GM12878 (cell line): ENCODE data around the gene DGKI. TPM values are rescaled to one million over a fixed set of nuclear protein-coding genes. Genes with fewer than 3 reads are reported as not detected.

Experiments used
- CEBPB ChIP-seq, 2 experiments: fragments of 150-350 bp in 1 of 2; IDR thresholded peaks; 2 replicates each; pipeline ENCODE4 v1.6.1; 2012 to 2014; ENCODE audit warnings: low read depth in 2 of 2, low read length in 2 of 2, borderline replicate concordance in 1 of 2, inconsistent platforms in 1 of 2
- CHD2 ChIP-seq: IDR thresholded peaks from 2 replicates; pipeline ENCODE4 v1.6.1; 2011; ENCODE audit warnings: low read depth, low read length, improper control_type of control experiment, borderline replicate concordance
- FOXM1 ChIP-seq: IDR thresholded peaks from 2 replicates; pipeline ENCODE4 v1.6.1; 2012; ENCODE audit warnings: low read depth, mild to moderate bottlenecking, inconsistent platforms, low read length, moderate library complexity
- HDAC2 ChIP-seq: fragments of 200-600 bp; sonication (generic); IDR thresholded peaks from 2 replicates; pipeline ENCODE4 v1.6.1; 2017
- HDAC6 ChIP-seq: fragments of 200-600 bp; sonication (generic); IDR thresholded peaks from one replicate; pipeline ENCODE4 v1.8.0; 2017; ENCODE audit warnings: antibody characterized with exemption; ENCODE audit not compliant: unreplicated experiment
- MLLT1 ChIP-seq: fragments of 450-650 bp; IDR thresholded peaks from 2 replicates; pipeline ENCODE4 v1.6.1; 2016; ENCODE audit warnings: mild to moderate bottlenecking
- POLR2A ChIP-seq: IDR thresholded peaks from 2 replicates; pipeline ENCODE4 v1.6.1; 2011; ENCODE audit warnings: low read depth, mild to moderate bottlenecking, low read length
- RB1 ChIP-seq: fragments of 450-650 bp; formaldehyde crosslinking; IDR thresholded peaks from 2 replicates; pipeline ENCODE4 v1.6.1; 2017; ENCODE audit warnings: mild to moderate bottlenecking, borderline replicate concordance
- RBBP5 ChIP-seq: fragments of 200-600 bp; sonication (generic); conservative IDR thresholded peaks from 2 replicates; pipeline ENCODE4 v1.6.1; 2016
- RELA ChIP-seq: fragments of 450-650 bp; IDR thresholded peaks from 2 replicates; pipeline ENCODE4 v1.8.0; 2014; ENCODE audit warnings: borderline replicate concordance; ENCODE audit not compliant: partially characterized antibody
- SRF ChIP-seq, 2 experiments: IDR thresholded peaks; 2 replicates each; pipeline ENCODE4 v1.6.1; 2011; ENCODE audit warnings: low read depth in 2 of 2, low read length in 2 of 2, mild to moderate bottlenecking in 1 of 2, moderate library complexity in 1 of 2
- TAF1 ChIP-seq: IDR thresholded peaks from 2 replicates; pipeline ENCODE4 v1.6.1; 2011; ENCODE audit warnings: mild to moderate bottlenecking, low read depth, low read length, borderline replicate concordance
- TBL1XR1 ChIP-seq: IDR thresholded peaks from 2 replicates; pipeline ENCODE4 v1.6.1; 2012; ENCODE audit warnings: low read depth, low read length, improper control_type of control experiment
- polyA plus RNA-seq, 11 experiments: library from polyadenylated mRNA; depleted of rRNA in 4 of 11; unstranded in 6 of 11; stranded (reverse) in 5 of 11; fragments of >200 nt; fragmentation: Nextera tagmentation in 4 of 11; fragmentation: Illumina TruSeq in 1 of 11; extraction: Ambion mirVana in 4 of 11; extraction: Trizol in 1 of 11; gene quantifications; 1 replicate in 1 of 11; 2 replicates in 10 of 11; pipeline versions ENCODE4 v1.2.1 to v1.2.3, GENCODE V29; 2011 to 2016; ENCODE audit warnings: inconsistent platforms in 2 of 11, missing spikeins in 2 of 11, low read depth in 1 of 11
- total RNA-seq, 4 experiments: library from RNA; depleted of rRNA in 3 of 4; stranded (reverse); fragments of >200 nt in 3 of 4; fragmentation: Illumina TruSeq in 1 of 4; extraction: Trizol in 1 of 4; gene quantifications; 2 replicates each; pipeline versions ENCODE4 v1.2.1 to v1.2.3, GENCODE V29; 2013 to 2021
- TF ChIP-seq, protein P1 (sequence below): fragments of 450-650 bp; IDR thresholded peaks from 2 replicates; pipeline ENCODE4 v1.6.1; 2017; ENCODE audit warnings: mild to moderate bottlenecking, moderate library complexity
- TF ChIP-seq, protein P2 (sequence below): fragments of 150-350 bp; IDR thresholded peaks from 2 replicates; pipeline ENCODE4 v1.6.1; 2016; ENCODE audit warnings: low read depth, low read length
- TF ChIP-seq, protein P3 (sequence below): fragments of 450-650 bp; formaldehyde crosslinking; IDR thresholded peaks from 2 replicates; pipeline ENCODE4 v1.5.0; 2022; ENCODE audit warnings: mild to moderate bottlenecking, missing genetic modification characterization

The DGKI gene
- total and polyA plus RNA-seq, 10 of the 15 experiments (the other 5 are each of a cell fraction or from before 2014, with no cell fraction given): 10.4 to 37.1 (median 22.1) TPM

DNA sequence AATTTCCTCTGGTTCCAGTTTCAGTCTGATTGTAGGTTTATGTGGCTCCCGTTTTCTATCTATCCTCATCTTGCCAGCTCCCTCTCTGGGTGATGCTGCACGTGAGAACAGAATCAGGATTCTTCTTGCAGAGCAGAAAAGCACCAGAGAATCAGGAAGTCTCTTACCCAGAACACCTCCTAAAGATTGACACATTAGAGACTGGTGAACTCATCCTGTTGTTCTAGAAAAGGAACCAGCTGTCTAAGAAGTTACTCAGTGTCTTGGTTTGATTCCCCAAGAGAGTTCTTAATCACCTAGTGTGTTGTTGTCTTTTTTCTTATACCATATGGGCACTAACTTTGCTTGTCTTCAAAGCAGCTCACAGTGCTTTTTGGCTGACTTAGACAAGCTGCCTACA is 152.4 kb downstream of the DGKI start (continued):
- TF ChIP-seq, protein P1, sequence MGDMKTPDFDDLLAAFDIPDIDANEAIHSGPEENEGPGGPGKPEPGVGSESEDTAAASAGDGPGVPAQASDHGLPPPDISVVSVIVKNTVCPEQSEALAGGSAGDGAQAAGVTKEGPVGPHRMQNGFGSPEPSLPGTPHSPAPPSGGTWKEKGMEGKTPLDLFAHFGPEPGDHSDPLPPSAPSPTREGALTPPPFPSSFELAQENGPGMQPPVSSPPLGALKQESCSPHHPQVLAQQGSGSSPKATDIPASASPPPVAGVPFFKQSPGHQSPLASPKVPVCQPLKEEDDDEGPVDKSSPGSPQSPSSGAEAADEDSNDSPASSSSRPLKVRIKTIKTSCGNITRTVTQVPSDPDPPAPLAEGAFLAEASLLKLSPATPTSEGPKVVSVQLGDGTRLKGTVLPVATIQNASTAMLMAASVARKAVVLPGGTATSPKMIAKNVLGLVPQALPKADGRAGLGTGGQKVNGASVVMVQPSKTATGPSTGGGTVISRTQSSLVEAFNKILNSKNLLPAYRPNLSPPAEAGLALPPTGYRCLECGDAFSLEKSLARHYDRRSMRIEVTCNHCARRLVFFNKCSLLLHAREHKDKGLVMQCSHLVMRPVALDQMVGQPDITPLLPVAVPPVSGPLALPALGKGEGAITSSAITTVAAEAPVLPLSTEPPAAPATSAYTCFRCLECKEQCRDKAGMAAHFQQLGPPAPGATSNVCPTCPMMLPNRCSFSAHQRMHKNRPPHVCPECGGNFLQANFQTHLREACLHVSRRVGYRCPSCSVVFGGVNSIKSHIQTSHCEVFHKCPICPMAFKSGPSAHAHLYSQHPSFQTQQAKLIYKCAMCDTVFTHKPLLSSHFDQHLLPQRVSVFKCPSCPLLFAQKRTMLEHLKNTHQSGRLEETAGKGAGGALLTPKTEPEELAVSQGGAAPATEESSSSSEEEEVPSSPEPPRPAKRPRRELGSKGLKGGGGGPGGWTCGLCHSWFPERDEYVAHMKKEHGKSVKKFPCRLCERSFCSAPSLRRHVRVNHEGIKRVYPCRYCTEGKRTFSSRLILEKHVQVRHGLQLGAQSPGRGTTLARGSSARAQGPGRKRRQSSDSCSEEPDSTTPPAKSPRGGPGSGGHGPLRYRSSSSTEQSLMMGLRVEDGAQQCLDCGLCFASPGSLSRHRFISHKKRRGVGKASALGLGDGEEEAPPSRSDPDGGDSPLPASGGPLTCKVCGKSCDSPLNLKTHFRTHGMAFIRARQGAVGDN: no peak; the same call in 1 of the 2 replicates
- no peak; the same call in 1 of the 2 replicates for TF ChIP-seq FOXM1
- no peak for TF ChIP-seq HDAC2
- TF ChIP-seq POLR2A: no peak
- TF ChIP-seq, protein P2, sequence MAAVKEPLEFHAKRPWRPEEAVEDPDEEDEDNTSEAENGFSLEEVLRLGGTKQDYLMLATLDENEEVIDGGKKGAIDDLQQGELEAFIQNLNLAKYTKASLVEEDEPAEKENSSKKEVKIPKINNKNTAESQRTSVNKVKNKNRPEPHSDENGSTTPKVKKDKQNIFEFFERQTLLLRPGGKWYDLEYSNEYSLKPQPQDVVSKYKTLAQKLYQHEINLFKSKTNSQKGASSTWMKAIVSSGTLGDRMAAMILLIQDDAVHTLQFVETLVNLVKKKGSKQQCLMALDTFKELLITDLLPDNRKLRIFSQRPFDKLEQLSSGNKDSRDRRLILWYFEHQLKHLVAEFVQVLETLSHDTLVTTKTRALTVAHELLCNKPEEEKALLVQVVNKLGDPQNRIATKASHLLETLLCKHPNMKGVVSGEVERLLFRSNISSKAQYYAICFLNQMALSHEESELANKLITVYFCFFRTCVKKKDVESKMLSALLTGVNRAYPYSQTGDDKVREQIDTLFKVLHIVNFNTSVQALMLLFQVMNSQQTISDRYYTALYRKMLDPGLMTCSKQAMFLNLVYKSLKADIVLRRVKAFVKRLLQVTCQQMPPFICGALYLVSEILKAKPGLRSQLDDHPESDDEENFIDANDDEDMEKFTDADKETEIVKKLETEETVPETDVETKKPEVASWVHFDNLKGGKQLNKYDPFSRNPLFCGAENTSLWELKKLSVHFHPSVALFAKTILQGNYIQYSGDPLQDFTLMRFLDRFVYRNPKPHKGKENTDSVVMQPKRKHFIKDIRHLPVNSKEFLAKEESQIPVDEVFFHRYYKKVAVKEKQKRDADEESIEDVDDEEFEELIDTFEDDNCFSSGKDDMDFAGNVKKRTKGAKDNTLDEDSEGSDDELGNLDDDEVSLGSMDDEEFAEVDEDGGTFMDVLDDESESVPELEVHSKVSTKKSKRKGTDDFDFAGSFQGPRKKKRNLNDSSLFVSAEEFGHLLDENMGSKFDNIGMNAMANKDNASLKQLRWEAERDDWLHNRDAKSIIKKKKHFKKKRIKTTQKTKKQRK: no peak
- no peak for TF ChIP-seq RB1
- no peak for TF ChIP-seq TAF1
- no peak for TF ChIP-seq CEBPB (IDR thresholded peaks at IDR 0.05; ENCODE audit: borderline replicate concordance in 1 of 2, low read depth in 2 of 2, low read length in 2 of 2)
- no peak for TF ChIP-seq TBL1XR1
- no peak for TF ChIP-seq CHD2
- no peak for TF ChIP-seq HDAC6
- no peak for TF ChIP-seq SRF (IDR thresholded peaks at IDR 0.05; ENCODE audit: low read depth in 2 of 2, low read length in 2 of 2)
- TF ChIP-seq MLLT1: no peak
- no peak for TF ChIP-seq RELA
- no peak for TF ChIP-seq RBBP5
- TF ChIP-seq, protein P3, sequence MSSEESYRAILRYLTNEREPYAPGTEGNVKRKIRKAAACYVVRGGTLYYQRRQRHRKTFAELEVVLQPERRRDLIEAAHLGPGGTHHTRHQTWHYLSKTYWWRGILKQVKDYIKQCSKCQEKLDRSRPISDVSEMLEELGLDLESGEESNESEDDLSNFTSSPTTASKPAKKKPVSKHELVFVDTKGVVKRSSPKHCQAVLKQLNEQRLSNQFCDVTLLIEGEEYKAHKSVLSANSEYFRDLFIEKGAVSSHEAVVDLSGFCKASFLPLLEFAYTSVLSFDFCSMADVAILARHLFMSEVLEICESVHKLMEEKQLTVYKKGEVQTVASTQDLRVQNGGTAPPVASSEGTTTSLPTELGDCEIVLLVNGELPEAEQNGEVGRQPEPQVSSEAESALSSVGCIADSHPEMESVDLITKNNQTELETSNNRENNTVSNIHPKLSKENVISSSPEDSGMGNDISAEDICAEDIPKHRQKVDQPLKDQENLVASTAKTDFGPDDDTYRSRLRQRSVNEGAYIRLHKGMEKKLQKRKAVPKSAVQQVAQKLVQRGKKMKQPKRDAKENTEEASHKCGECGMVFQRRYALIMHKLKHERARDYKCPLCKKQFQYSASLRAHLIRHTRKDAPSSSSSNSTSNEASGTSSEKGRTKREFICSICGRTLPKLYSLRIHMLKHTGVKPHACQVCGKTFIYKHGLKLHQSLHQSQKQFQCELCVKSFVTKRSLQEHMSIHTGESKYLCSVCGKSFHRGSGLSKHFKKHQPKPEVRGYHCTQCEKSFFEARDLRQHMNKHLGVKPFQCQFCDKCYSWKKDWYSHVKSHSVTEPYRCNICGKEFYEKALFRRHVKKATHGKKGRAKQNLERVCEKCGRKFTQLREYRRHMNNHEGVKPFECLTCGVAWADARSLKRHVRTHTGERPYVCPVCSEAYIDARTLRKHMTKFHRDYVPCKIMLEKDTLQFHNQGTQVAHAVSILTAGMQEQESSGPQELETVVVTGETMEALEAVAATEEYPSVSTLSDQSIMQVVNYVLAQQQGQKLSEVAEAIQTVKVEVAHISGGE (CRISPR knock-in tag): no peak
